Breast epithelium (tissue), 3 donors: ENCODE results near the gene SLC1A7.

Source experiments
- CTCF ChIP-seq, 3 donors: fragments of 450-650 bp; IDR thresholded peaks; one replicate each; pipeline ENCODE4 v1.5.1; 2016 to 2017; ENCODE audit warnings: antibody characterized with exemption in 3 of 3, mild to moderate bottlenecking in 3 of 3, moderate library complexity in 3 of 3
- POLR2A ChIP-seq: fragments of 450-650 bp; IDR thresholded peaks from one replicate; pipeline ENCODE4 v1.6.1; 2016; ENCODE audit warnings: antibody characterized with exemption, mild to moderate bottlenecking, moderate library complexity
- POLR2AphosphoS5 ChIP-seq, 3 donors: sonication (generic); formaldehyde crosslinking; IDR thresholded peaks; one replicate each; pipeline ENCODE4 v1.6.1; 2017; ENCODE audit warnings: antibody characterized with exemption in 3 of 3

- no peak for TF ChIP-seq CTCF (IDR thresholded peaks at IDR 0.05)
- no peak for TF ChIP-seq POLR2AphosphoS5 (IDR thresholded peaks at IDR 0.05)
- TF ChIP-seq POLR2A, result no peak
Measured at GRCh38 chr1:53145051-53145600, 2.7 kb upstream of the SLC1A7 start.
